GM12864 (cell line): ENCODE measurements around the gene SUPT5H.

ENCODE experiments used
- DNase-seq: peaks from one replicate; pipeline ENCODE4 v3.0.0-alpha.2; 2011; ENCODE audit warnings: low read depth
- H3K4me3 ChIP-seq: 2 replicates; pipeline ENCODE4 v1.5.1; 2011; ENCODE audit warnings: mild to moderate bottlenecking, low read depth, low read length, control low read depth
- CTCF ChIP-seq: IDR thresholded peaks from 2 replicates; pipeline ENCODE4 v1.5.1; 2011; ENCODE audit warnings: low read depth, mild to moderate bottlenecking, moderate library complexity, low read length, control low read depth, inconsistent platforms; ENCODE audit errors: missing control alignments

Gene SUPT5H

GRCh38 chr19:39492788-39493187, 47.4 kb downstream of the SUPT5H start:
- DNase-seq, result no peak
- no peak for TF ChIP-seq CTCF
- H3K4me3 ChIP-seq, result no peak overlapping the region

- no peak overlapping the region for H3K4me3 ChIP-seq
- no peak for TF ChIP-seq CTCF
- no peak for DNase-seq
Observed at GRCh38 chr19:39494661-39495060, 49.3 kb downstream of the SUPT5H start.

GRCh38 chr19:39496063-39496462, 50.7 kb downstream of the SUPT5H start:
- no peak for DNase-seq
- no peak overlapping the region for H3K4me3 ChIP-seq
- TF ChIP-seq CTCF, result no peak

GRCh38 chr19:39497701-39497995, 52.3 kb downstream of the SUPT5H start:
- no peak overlapping the region for H3K4me3 ChIP-seq
- TF ChIP-seq CTCF, result peak; percentile 31
- no peak for DNase-seq

- H3K4me3 ChIP-seq, result no peak overlapping the region
Observed at GRCh38 chr19:39497996-39498797, 52.8 kb downstream of the SUPT5H start.

GRCh38 chr19:39498798-39499642, 53.6 kb downstream of the SUPT5H start, which contains the start of gene DLL3:
TSS of gene DLL3 (plus strand) at chr19:39498947. CDS start at chr19:39498975, 28 bp downstream.
- no peak for DNase-seq
- TF ChIP-seq CTCF, result no peak
- no peak within 1 kb of the TSS for H3K4me3 ChIP-seq

More at GRCh38 chr19:39497996-39498797, 52.8 kb downstream of the SUPT5H start:
- no peak for TF ChIP-seq CTCF
- DNase-seq, result no peak
